HepG2 (cell line): Measurements from ENCODE around the gene TEAD1. TPM values are rescaled to one million over a fixed set of nuclear protein-coding genes. Genes with fewer than 3 reads are reported as not detected.

Source experiments
- ATAC-seq: fragments of 200-7000 bp; cut with Tn5 transposase; 3 replicates; pipeline ENCODE4 v1.9.1; 2020; ENCODE audit warnings: mild to moderate bottlenecking, moderate library complexity
- BruUV-seq: library from RNA; stranded (reverse); fragments of 400-500 nt; replicated peaks from 2 replicates; lab custom pipeline; 2021; lab: Mats Ljungman, UMichigan
- CTCF ChIA-PET: fragments of 300-600 bp; formaldehyde crosslinking; extraction: SDS; loops from one replicate; lab custom pipeline; 2021; ENCODE audit warnings: low total read pairs, inconsistent platforms, low intra/inter-chr PET ratio; lab: Yijun Ruan, JAX
- POLR2A ChIA-PET: fragments of 350-600 bp; sonication (Branson Sonifier 250); formaldehyde crosslinking; loops from one replicate; lab custom pipeline; 2020; ENCODE audit warnings: antibody characterized with exemption, inconsistent platforms; lab: Yijun Ruan, JAX
- DNase-seq: peaks from one replicate; pipeline ENCODE4 v3.0.0-alpha.2; 2015; ENCODE audit warnings: low spot score
- FAIRE-seq: peaks from 3 replicates; lab custom pipeline; 2011; peaks lifted over from hg19 to GRCh38; lab: Jason Lieb, UNC
- H2AFZ ChIP-seq: one replicate; pipeline ENCODE4 v1.6.1; 2011; ENCODE audit warnings: low read length, inconsistent platforms
- H3K27ac ChIP-seq: fragments of 300-600 bp; 3 replicates; pipeline ENCODE4 v1.8.0; 2011; ENCODE audit warnings: mixed run types, mild to moderate bottlenecking, mixed read lengths, low read length, inconsistent platforms; ENCODE audit not compliant: insufficient read depth; ENCODE audit errors: extremely low read length
- H3K27me3 ChIP-seq, 2 experiments: fragments of 200-600 bp in 1 of 2; 2 replicates in 1 of 2; 3 replicates in 1 of 2; pipeline versions ENCODE4 v1.6.0 to v1.8.0; 2011; ENCODE audit warnings: low read length in 2 of 2, mild to moderate bottlenecking in 2 of 2, moderate library complexity in 2 of 2, inconsistent platforms in 1 of 2; ENCODE audit not compliant: insufficient read depth in 2 of 2, control insufficient read depth in 1 of 2
- H3K36me3 ChIP-seq, 2 experiments: fragments of 200-600 bp in 1 of 2; replicated peaks in 1 of 2; 2 replicates in 1 of 2; 3 replicates in 1 of 2; pipeline versions ENCODE4 v1.5.1 to v1.8.0; 2011; ENCODE audit warnings: low read length in 2 of 2, inconsistent platforms in 1 of 2; ENCODE audit not compliant: insufficient read depth in 2 of 2, control insufficient read depth in 1 of 2
- H3K4me1 ChIP-seq: 2 replicates; pipeline ENCODE4 v1.5.1; 2012; ENCODE audit warnings: low read length, inconsistent platforms; ENCODE audit not compliant: insufficient read depth
- H3K4me2 ChIP-seq: 2 replicates; pipeline ENCODE4 v1.6.0; 2011; ENCODE audit warnings: low read depth, low read length, inconsistent platforms
- H3K4me3 ChIP-seq, 3 experiments: fragments of 200-600 bp in 1 of 3; sonication (generic), shearing (Covaris generic) in 1 of 3; replicated peaks in 1 of 3; 2 replicates each; pipeline ENCODE4 v1.5.1; 2011 to 2016; ENCODE audit warnings: low read length in 3 of 3, inconsistent platforms in 2 of 3, low read depth in 2 of 3, mild to moderate bottlenecking in 2 of 3, control low read depth in 1 of 3, mixed read lengths in 1 of 3; ENCODE audit not compliant: insufficient read depth in 1 of 3
- H3K79me2 ChIP-seq: one replicate; pipeline ENCODE4 v1.6.1; 2011; ENCODE audit warnings: low read length, inconsistent platforms; ENCODE audit not compliant: insufficient read depth
- H3K9ac ChIP-seq: 2 replicates; pipeline ENCODE4 v1.6.0; 2011; ENCODE audit warnings: mild to moderate bottlenecking, low read depth, low read length, inconsistent platforms; ENCODE audit not compliant: insufficient read depth
- H3K9me3 ChIP-seq: 2 replicates; pipeline ENCODE4 v1.5.1; 2012; ENCODE audit warnings: mild to moderate bottlenecking, low read length
- H4K20me1 ChIP-seq: 2 replicates; pipeline ENCODE4 v1.6.0; 2011; ENCODE audit warnings: inconsistent platforms, mild to moderate bottlenecking, low read length, moderate library complexity; ENCODE audit not compliant: insufficient read depth
- BRCA1 ChIP-seq: sonication (generic); formaldehyde crosslinking; IDR thresholded peaks from 2 replicates; pipeline ENCODE4 v1.4.0; 2020; ENCODE audit warnings: missing genetic modification reagents
- FOSL2 ChIP-seq: sonication (generic); formaldehyde crosslinking; IDR thresholded peaks from 2 replicates; pipeline ENCODE4 v1.4.0; 2020; ENCODE audit warnings: missing genetic modification reagents
- MXI1 ChIP-seq: IDR thresholded peaks from 3 replicates; pipeline ENCODE4 v1.6.1; 2012; ENCODE audit warnings: low read depth, low read length, inconsistent platforms, borderline replicate concordance
- NFE2 ChIP-seq: sonication (generic); formaldehyde crosslinking; IDR thresholded peaks from 2 replicates; pipeline ENCODE4 v1.4.0; 2020; ENCODE audit warnings: missing genetic modification reagents
- PHF21A ChIP-seq: sonication (generic); formaldehyde crosslinking; IDR thresholded peaks from 2 replicates; pipeline ENCODE4 v1.5.0; 2020; ENCODE audit warnings: mild to moderate bottlenecking, missing genetic modification reagents
- POLR2A ChIP-seq, 2 experiments: IDR thresholded peaks; 2 replicates each; pipeline ENCODE4 v1.6.1; 2011; ENCODE audit warnings: low read depth in 2 of 2, low read length in 2 of 2, mild to moderate bottlenecking in 1 of 2, moderate library complexity in 1 of 2; ENCODE audit not compliant: insufficient read depth in 1 of 2
- TEAD3 ChIP-seq: optimal IDR thresholded peaks from 2 replicates; pipeline ENCODE3; 2016; ENCODE audit warnings: borderline replicate concordance
- ZNF101 ChIP-seq: sonication (generic); formaldehyde crosslinking; IDR thresholded peaks from 2 replicates; pipeline ENCODE4 v1.4.0; 2020; ENCODE audit warnings: mild to moderate bottlenecking, low read depth, missing genetic modification reagents, borderline replicate concordance
- ZNF672 ChIP-seq: sonication (generic); formaldehyde crosslinking; IDR thresholded peaks from 2 replicates; pipeline ENCODE4 v1.8.1; 2022; ENCODE audit warnings: missing genetic modification reagents
- WGBS: methylation state at CpG from one replicate; pipeline ENCODE4 v1.1.6; 2017; ENCODE audit warnings: low lambda C conversion rate; 5-methylcytosine and 5-hydroxymethylcytosine counted together
- in situ Hi-C: cut with HindIII; loops from 2 replicates; pipeline ENCODE4 v1.10.0; 2017; ENCODE audit warnings: low pct_unique_long_range_greater_than_20kb; ENCODE audit not compliant: extremely low pct_ligation_motif_present
- intact Hi-C: fragments of 100-400 bp; cut with micrococcal nuclease; formaldehyde crosslinking; loops from one replicate; pipeline ENCODE4 v1.10.0; 2022; ENCODE audit not compliant: unreplicated experiment
- polyA plus RNA-seq, 8 experiments: library from polyadenylated mRNA; depleted of rRNA in 3 of 8; stranded (reverse) in 7 of 8; unstranded in 1 of 8; fragments of >200 nt; fragmentation: Illumina TruSeq in 4 of 8; extraction: Trizol in 4 of 8; gene quantifications; 2 replicates each; pipeline versions ENCODE4 v1.2.1 to v1.2.3, GENCODE V29; 2011 to 2016; ENCODE audit warnings: low read depth in 4 of 8, missing spikeins in 1 of 8, mixed read lengths in 1 of 8; ENCODE audit not compliant: insufficient read depth in 1 of 8
- total RNA-seq, 5 experiments: library from RNA; depleted of rRNA; stranded (reverse); fragments of >200 nt; fragmentation: Illumina TruSeq; extraction: Trizol; gene quantifications; 2 replicates each; pipeline ENCODE4 v1.2.3, GENCODE V29; 2016; ENCODE audit warnings: low read depth in 1 of 5
- TF ChIP-seq, protein P1 (sequence below): IDR thresholded peaks from 2 replicates; pipeline ENCODE4 v1.6.1; 2016; ENCODE audit warnings: low read depth, missing genetic modification reagents, missing compliant biosample characterization
- TF ChIP-seq, protein P2 (sequence below): sonication (generic); formaldehyde crosslinking; IDR thresholded peaks from 2 replicates; pipeline ENCODE4 v1.5.1; 2020; ENCODE audit warnings: missing genetic modification reagents, mild to moderate bottlenecking, borderline replicate concordance
- TF ChIP-seq, protein P3 (sequence below): sonication (generic); formaldehyde crosslinking; IDR thresholded peaks from 2 replicates; pipeline ENCODE4 v1.4.0; 2020; ENCODE audit warnings: missing genetic modification reagents
- TF ChIP-seq, protein P4 (sequence below): IDR thresholded peaks from 2 replicates; pipeline ENCODE4 v1.6.1; 2012; ENCODE audit warnings: low read depth, low read length, improper control_type of control experiment

The TEAD1 gene
- total and polyA plus RNA-seq, 2 of the 13 experiments (the other 11 are each of a cell fraction or from before 2014, with no cell fraction given), result 20.1 to 30.5 TPM

DNA sequence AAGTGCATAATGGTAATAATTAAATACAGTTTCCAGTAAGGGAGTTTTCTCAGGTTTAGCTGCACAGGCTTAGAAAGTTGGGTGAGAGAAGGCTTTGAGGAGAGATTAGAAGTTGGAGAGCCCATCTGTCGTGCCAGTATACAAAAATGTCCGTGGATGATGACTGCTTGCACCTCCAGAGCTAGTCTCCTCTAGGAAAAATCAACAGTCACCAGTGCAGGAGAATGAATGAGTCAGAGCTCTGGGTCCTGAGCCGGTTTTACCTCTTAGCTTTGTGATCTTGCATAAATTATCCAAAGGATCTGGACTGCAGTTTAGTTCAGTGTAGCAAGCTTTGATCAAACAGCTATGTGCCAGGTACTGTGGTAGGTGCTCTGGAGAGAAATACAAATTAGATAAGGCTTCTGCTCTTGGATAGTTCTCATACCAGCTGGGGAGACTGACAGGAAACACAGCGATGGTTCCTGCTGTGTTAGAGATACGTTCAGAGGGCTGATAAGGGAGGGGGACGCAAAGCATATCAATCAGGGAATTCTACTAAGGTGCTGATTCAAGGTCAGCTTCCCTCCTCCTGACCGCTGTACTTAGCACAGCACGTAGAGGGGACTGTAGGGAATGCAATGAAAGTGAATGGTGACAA, 125.9 kb downstream of the TEAD1 start:
- WGBS, result 14% methylated on average over 8 of the region's 8 CpGs
- Histone ChIP-seq H3K4me3 (no peak overlapping the region; a peak in 1 of 6 replicates), H3K9me3 (no peaks in the 10 kb centered on the region), H3K9ac (peak overlapping the region; percentile 62), H3K36me3 (peaks cover 2 to 9% of the 10 kb centered on the region in 2 experiments; a peak in 1 of 5 replicates), H3K79me2 (peaks cover 32% of the 10 kb centered on the region), H3K27me3 (no peaks in the 10 kb centered on the region), H3K27ac (peak overlapping the region; percentile 96), H2AFZ (no peak overlapping the region), H3K4me2 (peak overlapping the region; percentile 50), H3K4me1 (peaks cover 70% of the 10 kb centered on the region), H4K20me1 (no peaks in the 10 kb centered on the region)
- in situ Hi-C loops, result no loop called here
- ATAC-seq (peak; percentile 69), DNase-seq (peak; percentile 86), FAIRE-seq (peak; percentile 60)
- POLR2A ChIA-PET, result interaction anchor here (0.8 to 1.5 kb wide), 4 partner anchors 24 to 423 kb away, joined by 3 to 9 read pairs (median 4); partner anchors contain the start of gene PARVA
- CTCF ChIA-PET, result no interaction called here
- no TSS peak for BruUV-seq
- intact Hi-C loops, result loop anchor here (5.0 kb wide), 1 partner anchor 123 kb away; no protein-coding TSS in a partner anchor
- TF ChIP-seq NFE2 (CRISPR knock-in tag) (no peak), POLR2A (IDR thresholded peaks at IDR 0.05; ENCODE audit: insufficient read depth in 1 of 2, low read depth in 2 of 2, low read length in 2 of 2) (0 out of 4 replicates have a peak, but pooled peaks of 1 of the 2 experiments have one; percentile 25), BRCA1 (no peak), TEAD3 (CRISPR knock-in tag) (peak; percentile 60), FOSL2 (CRISPR knock-in tag) (peak; percentile 87), ZNF672 (CRISPR knock-in tag) (no peak), ZNF101 (CRISPR knock-in tag) (no peak), MXI1 (0 out of 3 replicates have a peak, but pooled peaks have one; percentile 17), PHF21A (peak; percentile 33; the same call in 1 of the 2 replicates)
- TF ChIP-seq, protein P1, sequence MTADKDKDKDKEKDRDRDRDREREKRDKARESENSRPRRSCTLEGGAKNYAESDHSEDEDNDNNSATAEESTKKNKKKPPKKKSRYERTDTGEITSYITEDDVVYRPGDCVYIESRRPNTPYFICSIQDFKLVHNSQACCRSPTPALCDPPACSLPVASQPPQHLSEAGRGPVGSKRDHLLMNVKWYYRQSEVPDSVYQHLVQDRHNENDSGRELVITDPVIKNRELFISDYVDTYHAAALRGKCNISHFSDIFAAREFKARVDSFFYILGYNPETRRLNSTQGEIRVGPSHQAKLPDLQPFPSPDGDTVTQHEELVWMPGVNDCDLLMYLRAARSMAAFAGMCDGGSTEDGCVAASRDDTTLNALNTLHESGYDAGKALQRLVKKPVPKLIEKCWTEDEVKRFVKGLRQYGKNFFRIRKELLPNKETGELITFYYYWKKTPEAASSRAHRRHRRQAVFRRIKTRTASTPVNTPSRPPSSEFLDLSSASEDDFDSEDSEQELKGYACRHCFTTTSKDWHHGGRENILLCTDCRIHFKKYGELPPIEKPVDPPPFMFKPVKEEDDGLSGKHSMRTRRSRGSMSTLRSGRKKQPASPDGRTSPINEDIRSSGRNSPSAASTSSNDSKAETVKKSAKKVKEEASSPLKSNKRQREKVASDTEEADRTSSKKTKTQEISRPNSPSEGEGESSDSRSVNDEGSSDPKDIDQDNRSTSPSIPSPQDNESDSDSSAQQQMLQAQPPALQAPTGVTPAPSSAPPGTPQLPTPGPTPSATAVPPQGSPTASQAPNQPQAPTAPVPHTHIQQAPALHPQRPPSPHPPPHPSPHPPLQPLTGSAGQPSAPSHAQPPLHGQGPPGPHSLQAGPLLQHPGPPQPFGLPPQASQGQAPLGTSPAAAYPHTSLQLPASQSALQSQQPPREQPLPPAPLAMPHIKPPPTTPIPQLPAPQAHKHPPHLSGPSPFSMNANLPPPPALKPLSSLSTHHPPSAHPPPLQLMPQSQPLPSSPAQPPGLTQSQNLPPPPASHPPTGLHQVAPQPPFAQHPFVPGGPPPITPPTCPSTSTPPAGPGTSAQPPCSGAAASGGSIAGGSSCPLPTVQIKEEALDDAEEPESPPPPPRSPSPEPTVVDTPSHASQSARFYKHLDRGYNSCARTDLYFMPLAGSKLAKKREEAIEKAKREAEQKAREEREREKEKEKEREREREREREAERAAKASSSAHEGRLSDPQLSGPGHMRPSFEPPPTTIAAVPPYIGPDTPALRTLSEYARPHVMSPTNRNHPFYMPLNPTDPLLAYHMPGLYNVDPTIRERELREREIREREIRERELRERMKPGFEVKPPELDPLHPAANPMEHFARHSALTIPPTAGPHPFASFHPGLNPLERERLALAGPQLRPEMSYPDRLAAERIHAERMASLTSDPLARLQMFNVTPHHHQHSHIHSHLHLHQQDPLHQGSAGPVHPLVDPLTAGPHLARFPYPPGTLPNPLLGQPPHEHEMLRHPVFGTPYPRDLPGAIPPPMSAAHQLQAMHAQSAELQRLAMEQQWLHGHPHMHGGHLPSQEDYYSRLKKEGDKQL (CRISPR knock-in tag), result no peak
- TF ChIP-seq, protein P2, sequence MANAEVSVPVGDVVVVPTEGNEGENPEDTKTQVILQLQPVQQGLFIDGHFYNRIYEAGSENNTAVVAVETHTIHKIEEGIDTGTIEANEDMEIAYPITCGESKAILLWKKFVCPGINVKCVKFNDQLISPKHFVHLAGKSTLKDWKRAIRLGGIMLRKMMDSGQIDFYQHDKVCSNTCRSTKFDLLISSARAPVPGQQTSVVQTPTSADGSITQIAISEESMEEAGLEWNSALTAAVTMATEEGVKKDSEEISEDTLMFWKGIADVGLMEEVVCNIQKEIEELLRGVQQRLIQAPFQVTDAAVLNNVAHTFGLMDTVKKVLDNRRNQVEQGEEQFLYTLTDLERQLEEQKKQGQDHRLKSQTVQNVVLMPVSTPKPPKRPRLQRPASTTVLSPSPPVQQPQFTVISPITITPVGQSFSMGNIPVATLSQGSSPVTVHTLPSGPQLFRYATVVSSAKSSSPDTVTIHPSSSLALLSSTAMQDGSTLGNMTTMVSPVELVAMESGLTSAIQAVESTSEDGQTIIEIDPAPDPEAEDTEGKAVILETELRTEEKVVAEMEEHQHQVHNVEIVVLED (CRISPR knock-in tag), result no peak
- TF ChIP-seq, protein P3, sequence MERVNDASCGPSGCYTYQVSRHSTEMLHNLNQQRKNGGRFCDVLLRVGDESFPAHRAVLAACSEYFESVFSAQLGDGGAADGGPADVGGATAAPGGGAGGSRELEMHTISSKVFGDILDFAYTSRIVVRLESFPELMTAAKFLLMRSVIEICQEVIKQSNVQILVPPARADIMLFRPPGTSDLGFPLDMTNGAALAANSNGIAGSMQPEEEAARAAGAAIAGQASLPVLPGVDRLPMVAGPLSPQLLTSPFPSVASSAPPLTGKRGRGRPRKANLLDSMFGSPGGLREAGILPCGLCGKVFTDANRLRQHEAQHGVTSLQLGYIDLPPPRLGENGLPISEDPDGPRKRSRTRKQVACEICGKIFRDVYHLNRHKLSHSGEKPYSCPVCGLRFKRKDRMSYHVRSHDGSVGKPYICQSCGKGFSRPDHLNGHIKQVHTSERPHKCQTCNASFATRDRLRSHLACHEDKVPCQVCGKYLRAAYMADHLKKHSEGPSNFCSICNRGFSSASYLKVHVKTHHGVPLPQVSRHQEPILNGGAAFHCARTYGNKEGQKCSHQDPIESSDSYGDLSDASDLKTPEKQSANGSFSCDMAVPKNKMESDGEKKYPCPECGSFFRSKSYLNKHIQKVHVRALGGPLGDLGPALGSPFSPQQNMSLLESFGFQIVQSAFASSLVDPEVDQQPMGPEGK (CRISPR knock-in tag), result peak; percentile 38; the same call in 1 of the 2 replicates
- TF ChIP-seq, protein P4, sequence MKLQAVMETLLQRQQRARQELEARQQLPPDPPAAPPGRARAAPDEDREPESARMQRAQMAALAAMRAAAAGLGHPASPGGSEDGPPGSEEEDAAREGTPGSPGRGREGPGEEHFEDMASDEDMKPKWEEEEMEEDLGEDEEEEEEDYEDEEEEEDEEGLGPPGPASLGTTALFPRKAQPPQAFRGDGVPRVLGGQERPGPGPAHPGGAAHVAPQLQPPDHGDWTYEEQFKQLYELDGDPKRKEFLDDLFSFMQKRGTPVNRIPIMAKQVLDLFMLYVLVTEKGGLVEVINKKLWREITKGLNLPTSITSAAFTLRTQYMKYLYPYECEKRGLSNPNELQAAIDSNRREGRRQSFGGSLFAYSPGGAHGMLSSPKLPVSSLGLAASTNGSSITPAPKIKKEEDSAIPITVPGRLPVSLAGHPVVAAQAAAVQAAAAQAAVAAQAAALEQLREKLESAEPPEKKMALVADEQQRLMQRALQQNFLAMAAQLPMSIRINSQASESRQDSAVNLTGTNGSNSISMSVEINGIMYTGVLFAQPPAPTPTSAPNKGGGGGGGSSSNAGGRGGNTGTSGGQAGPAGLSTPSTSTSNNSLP, result peak; percentile 53; the same call in 1 of the 2 replicates
